Lower lobe of right lung (tissue), 2 donors: ENCODE measurements around the gene MMD. TPM values are rescaled to one million over a fixed set of nuclear protein-coding genes. Genes with fewer than 3 reads are reported as not detected.

Source experiments
- ATAC-seq, 2 donors: fragments of 200-7000 bp; cut with Tn5 transposase; one replicate each; pipeline ENCODE4 v1.9.1; 2020 to 2022; ENCODE audit warnings: mild to moderate bottlenecking in 2 of 2, moderate library complexity in 2 of 2
- DNase-seq: peaks from one replicate; pipeline ENCODE4 v3.0.0-alpha.2; 2020
- H3K27ac ChIP-seq: fragments of 200-600 bp; one replicate; pipeline ENCODE4 v1.8.0; 2022
- H3K27me3 ChIP-seq: fragments of 200-600 bp; one replicate; pipeline ENCODE4 v1.8.0; 2022; ENCODE audit warnings: low read depth
- H3K36me3 ChIP-seq: fragments of 200-600 bp; one replicate; pipeline ENCODE4 v1.8.0; 2022; ENCODE audit warnings: mild to moderate bottlenecking
- H3K4me1 ChIP-seq: fragments of 200-600 bp; one replicate; pipeline ENCODE4 v1.8.0; 2022
- H3K4me3 ChIP-seq: fragments of 200-600 bp; one replicate; pipeline ENCODE4 v1.8.0; 2022; ENCODE audit warnings: mild to moderate bottlenecking
- H3K9me3 ChIP-seq: fragments of 200-600 bp; one replicate; pipeline ENCODE4 v1.8.0; 2022
- intact Hi-C: fragments of 100-400 bp; cut with DNase I; formaldehyde crosslinking; loops from one replicate; pipeline ENCODE4 v1.11.0; 2022
- total RNA-seq: library from RNA; stranded (reverse); fragmentation: NEBNext Ultra II Directional; extraction: Animal tissue kit (Norgen Biotek cat#: 25700); gene quantifications from one replicate; pipeline ENCODE4 v1.2.1, GENCODE V29; 2021
- TF ChIP-seq, protein P1 (sequence below): fragments of 200-600 bp; IDR thresholded peaks from one replicate; pipeline ENCODE4 v1.8.0; 2022; ENCODE audit warnings: antibody characterized with exemption, mild to moderate bottlenecking
- donor health status: DM: no; HTN: yes; CAD: no; lungs with severe emphysema.

MMD gene
- total RNA-seq, 1 donor from 2014 or later: 23.1 TPM

DNA sequence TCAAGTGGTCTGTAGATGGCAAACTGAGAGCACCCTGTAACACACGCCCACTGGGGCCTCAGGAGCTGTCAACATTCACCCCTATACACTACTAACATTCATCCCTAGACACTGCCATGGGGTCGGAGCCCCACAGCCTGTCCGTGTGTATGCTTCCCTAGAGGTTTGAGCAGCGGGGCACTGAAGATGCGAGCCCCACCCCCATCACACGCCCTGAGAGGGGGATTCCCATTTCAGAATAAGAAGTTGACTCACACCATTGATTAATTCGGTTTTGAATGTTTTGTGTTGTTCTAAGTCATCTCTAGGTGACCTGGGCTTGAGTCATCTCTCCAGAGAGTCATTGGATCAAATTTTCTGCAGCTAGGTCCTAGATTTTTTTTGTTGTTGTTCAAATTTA lies 37.3 kb upstream of the MMD start:
- H3K4me3 ChIP-seq: no peak overlapping the region
- no peak overlapping the region for H3K27ac ChIP-seq
- ATAC-seq (no peak), DNase-seq (no peak)
- no peaks in the 10 kb centered on the region for H3K9me3 ChIP-seq
- TF ChIP-seq, protein P1, sequence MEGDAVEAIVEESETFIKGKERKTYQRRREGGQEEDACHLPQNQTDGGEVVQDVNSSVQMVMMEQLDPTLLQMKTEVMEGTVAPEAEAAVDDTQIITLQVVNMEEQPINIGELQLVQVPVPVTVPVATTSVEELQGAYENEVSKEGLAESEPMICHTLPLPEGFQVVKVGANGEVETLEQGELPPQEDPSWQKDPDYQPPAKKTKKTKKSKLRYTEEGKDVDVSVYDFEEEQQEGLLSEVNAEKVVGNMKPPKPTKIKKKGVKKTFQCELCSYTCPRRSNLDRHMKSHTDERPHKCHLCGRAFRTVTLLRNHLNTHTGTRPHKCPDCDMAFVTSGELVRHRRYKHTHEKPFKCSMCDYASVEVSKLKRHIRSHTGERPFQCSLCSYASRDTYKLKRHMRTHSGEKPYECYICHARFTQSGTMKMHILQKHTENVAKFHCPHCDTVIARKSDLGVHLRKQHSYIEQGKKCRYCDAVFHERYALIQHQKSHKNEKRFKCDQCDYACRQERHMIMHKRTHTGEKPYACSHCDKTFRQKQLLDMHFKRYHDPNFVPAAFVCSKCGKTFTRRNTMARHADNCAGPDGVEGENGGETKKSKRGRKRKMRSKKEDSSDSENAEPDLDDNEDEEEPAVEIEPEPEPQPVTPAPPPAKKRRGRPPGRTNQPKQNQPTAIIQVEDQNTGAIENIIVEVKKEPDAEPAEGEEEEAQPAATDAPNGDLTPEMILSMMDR: no peak
- H3K36me3 ChIP-seq: no peaks in the 10 kb centered on the region
- H3K27me3 ChIP-seq: no peaks in the 10 kb centered on the region
- intact Hi-C loops: no loop called here
- H3K4me1 ChIP-seq: peaks cover 3% of the 10 kb centered on the region

DNA sequence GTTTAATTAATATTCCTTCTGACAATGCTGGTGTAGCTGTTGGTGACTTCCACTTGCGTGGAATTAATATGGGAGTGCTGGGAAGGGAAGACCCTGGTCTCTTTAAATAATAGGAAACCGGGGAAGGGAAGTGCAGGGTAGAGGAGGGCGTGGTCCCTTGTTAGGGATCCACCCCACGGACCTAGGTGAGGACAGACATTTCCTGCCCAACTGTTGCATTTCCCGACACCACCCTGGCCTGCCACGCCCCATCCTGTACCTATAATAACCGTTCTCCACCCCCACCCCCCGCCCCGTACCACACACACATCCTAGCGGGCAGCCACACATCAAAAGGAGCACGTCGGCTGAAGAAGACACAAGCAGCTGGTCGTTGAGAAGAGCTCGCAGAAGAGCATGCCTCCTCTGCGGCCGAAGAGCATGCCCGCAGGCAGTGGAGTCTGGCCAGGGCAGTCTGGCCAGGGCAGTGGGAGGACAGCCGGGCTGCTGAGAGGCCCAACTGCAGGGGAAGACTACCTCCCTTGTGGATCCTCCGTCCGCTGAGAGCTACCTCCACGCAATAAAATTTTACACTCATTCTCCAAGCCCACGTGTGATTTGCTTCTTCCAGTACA lies 36.8 kb upstream of the MMD start:
- no peak overlapping the region for H3K4me3 ChIP-seq
- H3K27ac ChIP-seq: no peak overlapping the region
- ATAC-seq (no peak), DNase-seq (no peak)
- H3K36me3 ChIP-seq: no peaks in the 10 kb centered on the region
- TF ChIP-seq, protein P1: no peak
- intact Hi-C loops: no loop called here
- peaks cover 8% of the 10 kb centered on the region for H3K4me1 ChIP-seq
- no peaks in the 10 kb centered on the region for H3K9me3 ChIP-seq
- H3K27me3 ChIP-seq: no peaks in the 10 kb centered on the region

DNA sequence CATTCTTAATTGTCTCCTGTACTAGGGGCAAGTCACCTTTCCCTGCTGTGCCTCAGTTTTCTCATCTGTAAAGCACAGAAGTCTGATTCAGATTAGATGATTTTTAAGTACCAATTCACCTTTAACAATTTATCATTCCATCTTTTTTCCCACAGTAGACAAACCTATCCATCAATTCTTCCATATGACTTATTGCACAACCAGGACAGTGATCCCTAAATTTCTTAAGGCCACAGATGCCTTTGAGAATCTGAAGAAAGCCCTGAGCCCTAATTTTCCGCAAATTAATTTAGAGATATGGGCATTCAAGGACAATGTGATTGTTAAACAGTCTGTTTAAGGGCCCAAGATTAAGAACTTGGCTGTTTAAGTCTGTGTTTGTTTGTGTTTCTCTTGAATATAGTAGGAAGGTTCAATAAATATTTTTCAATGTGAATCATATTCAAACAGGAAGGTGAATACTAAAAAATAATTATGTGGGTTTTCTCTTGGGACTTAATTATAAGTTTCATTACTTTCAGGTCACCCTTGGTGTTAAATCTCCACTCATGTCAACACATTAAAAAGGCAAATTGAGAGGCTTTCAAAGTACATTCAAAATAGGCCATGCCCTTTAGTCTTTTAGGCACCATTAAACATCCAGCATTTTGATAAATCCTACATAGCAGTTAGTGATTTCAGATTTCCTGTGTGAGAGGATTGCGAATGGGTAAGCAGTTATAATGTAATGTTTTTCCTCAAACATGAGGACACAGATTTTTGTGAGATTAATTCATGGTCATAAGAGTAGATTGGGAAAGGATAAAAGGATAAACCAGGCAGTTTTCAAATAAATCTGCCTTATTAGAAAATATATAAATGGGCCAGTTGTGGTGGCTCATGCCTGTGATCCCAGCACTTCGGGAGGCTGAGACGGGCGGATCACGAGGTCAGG lies 34.9 kb upstream of the MMD start:
- no peak overlapping the region for H3K27ac ChIP-seq
- H3K4me3 ChIP-seq: no peak overlapping the region
- no peaks in the 10 kb centered on the region for H3K9me3 ChIP-seq
- no peaks in the 10 kb centered on the region for H3K36me3 ChIP-seq
- TF ChIP-seq, protein P1: no peak
- ATAC-seq (no peak), DNase-seq (no peak)
- intact Hi-C loops: no loop called here
- no peaks in the 10 kb centered on the region for H3K27me3 ChIP-seq
- peaks cover 18% of the 10 kb centered on the region for H3K4me1 ChIP-seq

DNA sequence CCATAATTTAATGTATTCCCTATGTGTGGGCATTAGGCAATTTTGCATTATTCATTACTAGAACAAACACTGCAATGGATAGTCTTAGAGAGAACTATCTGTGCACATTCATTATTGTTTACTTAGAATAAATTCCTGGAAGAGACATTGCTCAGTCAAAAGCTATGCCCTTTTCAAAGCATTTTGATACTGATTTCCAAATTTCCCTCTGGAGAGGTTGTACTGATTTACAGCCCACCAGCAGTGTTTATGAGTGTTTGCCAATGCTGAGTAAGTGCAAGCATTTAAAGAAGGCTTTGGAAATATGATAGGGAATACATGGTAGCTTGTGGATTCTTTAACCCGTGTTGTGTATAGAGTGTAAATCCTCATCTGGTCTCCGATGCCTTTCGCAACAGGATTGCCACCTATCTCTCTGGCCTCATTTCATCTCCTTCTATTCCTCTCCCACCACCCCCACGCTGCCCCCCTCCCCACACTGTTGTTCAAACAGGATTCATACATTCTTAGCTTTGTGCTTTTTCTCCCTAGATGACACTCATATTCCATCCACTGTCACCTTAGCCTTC lies 33.4 kb upstream of the MMD start:
- no peak overlapping the region for H3K4me3 ChIP-seq
- no peak overlapping the region for H3K27ac ChIP-seq
- H3K27me3 ChIP-seq: no peaks in the 10 kb centered on the region
- no peaks in the 10 kb centered on the region for H3K9me3 ChIP-seq
- peak; percentile 11 to 32 for ATAC-seq
- DNase-seq: no peak
- peaks cover 23% of the 10 kb centered on the region for H3K4me1 ChIP-seq
- no peaks in the 10 kb centered on the region for H3K36me3 ChIP-seq
- intact Hi-C loops: no loop called here
- TF ChIP-seq, protein P1: no peak

DNA sequence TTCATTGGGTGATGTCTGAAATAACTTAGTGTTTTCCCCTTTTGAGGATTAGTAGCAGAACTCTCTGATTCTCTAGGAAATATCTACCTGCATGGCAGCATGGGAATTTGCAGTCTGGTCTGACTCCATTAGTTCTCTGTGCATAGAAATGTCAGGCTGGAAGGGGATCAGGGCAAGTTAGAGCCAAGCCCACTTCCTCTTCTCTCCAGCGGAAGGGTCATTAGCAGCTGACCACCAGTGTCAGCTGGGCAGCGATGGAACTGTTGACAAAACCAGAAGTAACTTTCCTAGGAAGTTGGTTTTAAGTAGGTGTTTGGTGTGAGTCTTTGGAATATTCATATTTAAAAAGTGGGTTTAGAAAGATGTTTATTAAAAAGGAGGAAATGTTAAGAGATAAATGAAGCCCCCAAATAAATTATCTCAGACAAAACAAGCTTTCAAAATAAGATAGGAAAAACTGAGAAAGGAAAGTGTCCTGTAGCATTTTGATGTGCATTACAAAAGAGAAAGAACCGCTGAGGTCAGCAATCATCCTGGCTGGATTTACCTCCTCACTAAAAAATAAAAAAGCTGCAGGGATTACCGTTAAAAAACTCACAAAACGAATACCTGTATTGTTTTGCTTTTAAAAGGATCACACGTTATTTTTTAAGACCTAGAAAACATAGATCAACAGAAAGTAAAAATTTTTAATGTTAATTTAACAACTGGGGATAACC lies 32.4 kb upstream of the MMD start:
- Histone ChIP-seq H3K27me3 (no peaks in the 10 kb centered on the region), H3K36me3 (no peaks in the 10 kb centered on the region), H3K4me1 (peaks cover 23% of the 10 kb centered on the region), H3K27ac (no peak overlapping the region), H3K4me3 (no peak overlapping the region), H3K9me3 (no peaks in the 10 kb centered on the region)
- ATAC-seq: peak; percentile 48 to 64
- TF ChIP-seq, protein P1: no peak
- intact Hi-C loops: no loop called here
- DNase-seq: no peak
